ENCODE results near the gene CAMK4. TPM values are rescaled to one million over a fixed set of nuclear protein-coding genes. Genes with fewer than 3 reads are reported as not detected.

Gene CAMK4
- total RNA-seq, 2 donors from 2014 or later, result 6.7 to 14.0 TPM

DNA sequence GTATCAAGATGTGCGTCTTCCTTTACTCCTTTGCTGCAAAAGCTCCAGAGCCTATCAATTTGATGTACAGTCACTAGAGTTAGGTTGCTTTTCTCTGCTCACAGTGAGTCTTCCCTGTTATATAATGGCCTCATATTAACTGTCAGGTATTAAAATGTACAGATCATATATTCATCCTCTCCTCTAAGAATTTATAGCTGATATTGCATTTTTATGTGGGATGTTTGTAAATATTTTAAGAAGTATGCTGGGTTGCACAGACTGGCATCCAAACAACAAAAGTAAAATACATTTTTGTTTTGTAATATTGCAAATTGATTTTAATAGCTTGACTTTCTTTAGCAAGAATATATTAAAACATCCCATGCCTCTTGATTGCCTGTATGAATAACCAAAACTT is 148.6 kb downstream of the CAMK4 start:
- DNase-seq (ENCODE audit: low spot score), result no peak
- intact Hi-C loops (cut with DNase I), result no loop called here
- Histone ChIP-seq H3K4me1 (replicated peaks) (no peaks in the 10 kb centered on the region), H3K36me3 (no peaks in the 10 kb centered on the region), H3K9me3 (no peaks in the 10 kb centered on the region), H3K4me3 (no peak overlapping the region), H3K27ac (no peak overlapping the region), H3K27me3 (replicated peaks; ENCODE audit: insufficient read depth) (no peaks in the 10 kb centered on the region)
- 87% methylated on average over 1 of the region's 1 CpG for WGBS
- TF ChIP-seq CTCF (IDR thresholded peaks at IDR 0.05), result no peak
- no peak for TF ChIP-seq POLR2A (IDR thresholded peaks at IDR 0.05)
- TF ChIP-seq POLR2AphosphoS5 (IDR thresholded peaks at IDR 0.05), result no peak

DNA sequence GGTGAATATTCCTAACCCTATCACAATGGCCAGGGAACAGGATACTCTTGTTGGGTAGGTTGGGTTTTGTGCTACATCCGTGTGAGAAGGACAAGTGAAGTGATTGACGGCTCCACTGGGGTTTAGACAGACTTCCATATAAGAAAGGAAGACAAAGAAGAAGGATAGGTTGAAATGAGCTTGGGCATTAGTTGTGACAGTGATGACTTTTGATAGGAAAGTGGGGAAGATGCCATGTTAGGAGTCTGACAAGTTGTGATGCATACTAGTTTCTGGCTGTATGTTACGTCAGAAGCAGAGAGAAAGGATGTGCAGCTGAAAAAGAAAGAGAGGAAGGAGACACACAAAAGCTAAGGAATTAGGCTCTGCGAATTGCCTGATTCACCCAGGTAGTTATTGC is 150.2 kb downstream of the CAMK4 start:
- Histone ChIP-seq H3K36me3 (no peaks in the 10 kb centered on the region), H3K4me1 (replicated peaks) (no peaks in the 10 kb centered on the region), H3K4me3 (no peak overlapping the region), H3K9me3 (no peaks in the 10 kb centered on the region), H3K27ac (no peak overlapping the region), H3K27me3 (replicated peaks; ENCODE audit: insufficient read depth) (no peaks in the 10 kb centered on the region)
- DNase-seq (ENCODE audit: low spot score), result no peak
- intact Hi-C loops (cut with DNase I), result no loop called here
- TF ChIP-seq POLR2A (IDR thresholded peaks at IDR 0.05) (no peak), CTCF (IDR thresholded peaks at IDR 0.05) (no peak), POLR2AphosphoS5 (IDR thresholded peaks at IDR 0.05) (no peak)
- 79% methylated on average over 4 of the region's 4 CpGs for WGBS

- Histone ChIP-seq H3K27ac (no peak overlapping the region), H3K9me3 (no peaks in the 10 kb centered on the region), H3K36me3 (no peaks in the 10 kb centered on the region), H3K27me3 (replicated peaks; ENCODE audit: insufficient read depth) (no peaks in the 10 kb centered on the region), H3K4me1 (replicated peaks) (no peaks in the 10 kb centered on the region), H3K4me3 (no peak overlapping the region)
- intact Hi-C loops (cut with DNase I), result no loop called here
- WGBS, result 95% methylated on average over 2 of the region's 2 CpGs
- DNase-seq (ENCODE audit: low spot score), result no peak
- TF ChIP-seq POLR2AphosphoS5 (IDR thresholded peaks at IDR 0.05) (no peak), POLR2A (IDR thresholded peaks at IDR 0.05) (no peak), CTCF (IDR thresholded peaks at IDR 0.05) (no peak)
These were observed 151.5 kb downstream of the CAMK4 start for GRCh38 chr5:111375645-111376044.

DNA sequence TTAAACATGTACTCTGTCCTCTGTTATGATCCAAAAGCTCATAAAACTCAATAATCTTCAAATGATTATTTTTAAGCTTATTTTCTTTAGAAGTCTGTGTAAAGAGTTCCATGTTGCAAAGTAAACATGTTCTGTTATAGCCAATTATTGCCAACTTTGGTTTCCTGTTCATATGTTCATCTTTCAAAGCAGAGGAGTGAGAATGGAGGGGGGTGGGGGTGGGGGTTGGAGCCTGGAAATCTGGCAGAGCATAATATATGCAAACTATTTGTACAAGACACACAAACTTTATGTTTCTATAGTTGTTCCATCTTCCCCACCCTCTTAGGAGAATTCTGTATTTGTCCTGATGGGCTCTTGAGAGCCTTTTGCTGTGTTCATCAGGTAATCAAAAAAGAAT is 153.1 kb downstream of the CAMK4 start:
- Histone ChIP-seq H3K36me3 (no peaks in the 10 kb centered on the region), H3K27ac (no peak overlapping the region), H3K4me3 (no peak overlapping the region), H3K4me1 (replicated peaks) (no peaks in the 10 kb centered on the region), H3K9me3 (no peaks in the 10 kb centered on the region), H3K27me3 (replicated peaks; ENCODE audit: insufficient read depth) (no peaks in the 10 kb centered on the region)
- intact Hi-C loops (cut with DNase I), result no loop called here
- TF ChIP-seq POLR2AphosphoS5 (IDR thresholded peaks at IDR 0.05) (no peak), CTCF (IDR thresholded peaks at IDR 0.05) (no peak), POLR2A (IDR thresholded peaks at IDR 0.05) (no peak)
- no peak for DNase-seq (ENCODE audit: low spot score)

DNA sequence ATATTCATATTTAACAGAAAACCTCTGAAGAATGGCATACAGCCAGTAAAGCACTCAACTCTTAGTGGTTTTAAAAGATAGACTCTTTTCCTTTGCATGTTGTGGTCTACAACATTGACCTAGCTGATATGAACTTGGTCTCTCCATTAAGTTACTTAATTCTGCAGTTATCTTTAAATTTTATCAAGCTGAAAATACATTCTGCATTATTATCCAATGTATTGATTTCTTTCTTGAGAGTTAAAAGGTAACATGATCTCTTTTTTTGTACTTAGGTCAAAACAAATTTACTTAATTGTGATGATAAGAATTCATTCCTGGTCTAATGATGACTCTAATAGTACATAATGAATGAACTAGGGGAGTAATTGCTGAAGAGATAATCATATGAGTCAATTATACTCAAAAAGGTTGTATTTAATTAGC is 155.2 kb downstream of the CAMK4 start:
- no peak overlapping the region for H3K4me3 ChIP-seq
- intact Hi-C loops (cut with DNase I), result no loop called here
- no peaks in the 10 kb centered on the region for H3K36me3 ChIP-seq
- H3K4me1 ChIP-seq (replicated peaks), result no peaks in the 10 kb centered on the region
- no peaks in the 10 kb centered on the region for H3K9me3 ChIP-seq
- TF ChIP-seq POLR2A (IDR thresholded peaks at IDR 0.05) (no peak), POLR2AphosphoS5 (IDR thresholded peaks at IDR 0.05) (no peak), CTCF (IDR thresholded peaks at IDR 0.05) (no peak)
- DNase-seq (ENCODE audit: low spot score), result no peak
- H3K27ac ChIP-seq, result no peak overlapping the region
- no peaks in the 10 kb centered on the region for H3K27me3 ChIP-seq (replicated peaks; ENCODE audit: insufficient read depth)

All from prostate gland (tissue), 2 donors.